Neural cell (in vitro differentiated cells): ENCODE results near the gene VAV2. TPM values are rescaled to one million over a fixed set of nuclear protein-coding genes. Genes with fewer than 3 reads are reported as not detected.
A peak's percentile ranks its signal among the peaks of the same experiment; 100 is the strongest.

ENCODE experiments used
- H2AFZ ChIP-seq: fragments of 200-600, 300-800 bp; sonication (generic), shearing (Covaris generic); 2 replicates; pipeline ENCODE4 v1.6.0; 2014; ENCODE audit warnings: low read depth, mild to moderate bottlenecking, antibody characterized with exemption, low read length, moderate library complexity
- H3F3A ChIP-seq: fragments of 200-600 bp; shearing (Covaris generic); 2 replicates; pipeline ENCODE4 v1.6.1; 2016; ENCODE audit warnings: mild to moderate bottlenecking, moderate library complexity, mixed read lengths, antibody characterized with exemption, low read length; ENCODE audit not compliant: insufficient read depth, poor library complexity, severe bottlenecking
- H3K27ac ChIP-seq: fragments of 200-600, 300-800 bp; sonication (generic), shearing (Covaris generic); 2 replicates; pipeline ENCODE4 v1.5.1; 2014; ENCODE audit warnings: mild to moderate bottlenecking, low read length, moderate library complexity
- H3K27me3 ChIP-seq: fragments of 300-800, 200-600 bp; sonication (generic), shearing (Covaris generic); 2 replicates; pipeline ENCODE4 v1.6.0; 2014; ENCODE audit warnings: mild to moderate bottlenecking, low read depth, low read length, moderate library complexity; ENCODE audit not compliant: insufficient read depth
- H3K36me3 ChIP-seq: fragments of 300-800, 200-600 bp; sonication (generic), shearing (Covaris generic); 2 replicates; pipeline ENCODE4 v1.5.1; 2014; ENCODE audit warnings: mild to moderate bottlenecking, antibody characterized with exemption, low read length, moderate library complexity; ENCODE audit not compliant: insufficient read depth
- H3K4me2 ChIP-seq: fragments of 300-800, 200-600 bp; sonication (generic), shearing (Covaris generic); 2 replicates; pipeline ENCODE4 v1.6.0; 2014; ENCODE audit warnings: mild to moderate bottlenecking, low read length
- H3K4me3 ChIP-seq: fragments of 300-800, 200-600 bp; sonication (generic), shearing (Covaris generic); 2 replicates; pipeline ENCODE4 v1.5.1; 2014; ENCODE audit warnings: mild to moderate bottlenecking, low read length, moderate library complexity
- H3K79me2 ChIP-seq: fragments of 200-600 bp; shearing (Covaris generic); replicated peaks from 2 replicates; pipeline ENCODE4 v1.6.0; 2014; ENCODE audit warnings: mild to moderate bottlenecking, low read length, moderate library complexity; ENCODE audit not compliant: insufficient read depth
- H3K9ac ChIP-seq: fragments of 300-800, 200-600 bp; sonication (generic), shearing (Covaris generic); 2 replicates; pipeline ENCODE4 v1.6.1; 2016; ENCODE audit warnings: mild to moderate bottlenecking, low read length, mixed read lengths
- H3K9me2 ChIP-seq: fragments of 200-600 bp; shearing (Covaris generic); 2 replicates; pipeline ENCODE4 v1.6.1; 2016; ENCODE audit warnings: mild to moderate bottlenecking, low read length, mixed read lengths; ENCODE audit not compliant: insufficient read depth
- H3K9me3 ChIP-seq: fragments of 200-600, 300-800 bp; sonication (generic), shearing (Covaris generic); 2 replicates; pipeline ENCODE4 v1.6.1; 2016; ENCODE audit warnings: mild to moderate bottlenecking, mixed run types, low read length, moderate library complexity, mixed read lengths
- H4K20me1 ChIP-seq: fragments of 200-600 bp; shearing (Covaris generic); 2 replicates; pipeline ENCODE4 v1.6.1; 2016; ENCODE audit warnings: mild to moderate bottlenecking, mixed run types; ENCODE audit not compliant: insufficient read depth
- CTCF ChIP-seq: fragments of 450-650 bp; IDR thresholded peaks from 2 replicates; pipeline ENCODE4 v1.5.1; 2014; ENCODE audit warnings: antibody characterized with exemption, mild to moderate bottlenecking, moderate library complexity; ENCODE audit not compliant: poor library complexity, severe bottlenecking
- EP300 ChIP-seq: fragments of 450-650 bp; conservative IDR thresholded peaks from 2 replicates; pipeline ENCODE4 v1.6.1; 2014; ENCODE audit warnings: antibody characterized with exemption, mild to moderate bottlenecking, moderate library complexity; ENCODE audit not compliant: poor library complexity, severe bottlenecking
- EZH2 ChIP-seq: fragments of 200-600, 300-800 bp; shearing (Covaris generic), sonication (generic); IDR thresholded peaks from 2 replicates; pipeline ENCODE4 v1.6.1; 2014; ENCODE audit warnings: antibody characterized with exemption, low read length, borderline replicate concordance, mild to moderate bottlenecking; ENCODE audit not compliant: insufficient read depth, poor library complexity, severe bottlenecking
- MXI1 ChIP-seq: fragments of 450-650 bp; conservative IDR thresholded peaks from 2 replicates; pipeline ENCODE4 v1.6.1; 2014; ENCODE audit warnings: antibody characterized with exemption, mild to moderate bottlenecking; ENCODE audit not compliant: poor library complexity, severe bottlenecking
- POLR2AphosphoS5 ChIP-seq: IDR thresholded peaks from 2 replicates; pipeline ENCODE4 v1.6.1; 2012
- RAD21 ChIP-seq: fragments of 450-650 bp; conservative IDR thresholded peaks from 2 replicates; pipeline ENCODE4 v1.6.1; 2014; ENCODE audit warnings: antibody characterized with exemption, mild to moderate bottlenecking, moderate library complexity
- REST ChIP-seq: IDR thresholded peaks from 2 replicates; pipeline ENCODE4 v1.6.1; 2012; ENCODE audit warnings: borderline replicate concordance
- SMC3 ChIP-seq: fragments of 450-650 bp; conservative IDR thresholded peaks from 2 replicates; pipeline ENCODE4 v1.6.1; 2014; ENCODE audit warnings: antibody characterized with exemption, mild to moderate bottlenecking, moderate library complexity; ENCODE audit not compliant: poor library complexity
- TAF1 ChIP-seq: IDR thresholded peaks from 2 replicates; pipeline ENCODE4 v1.6.1; 2012; ENCODE audit warnings: low read depth
- polyA plus RNA-seq: library from polyadenylated mRNA; depleted of rRNA; stranded (reverse); fragments of >200 nt; gene quantifications from 2 replicates; pipeline ENCODE4 v1.2.3, GENCODE V29; 2014

VAV2 gene
- polyA plus RNA-seq, 1 donor from 2014 or later: 35.2 TPM

- H3K27ac ChIP-seq: no peak overlapping the region
- no peak overlapping the region for H3K9ac ChIP-seq
- H3K9me2 ChIP-seq: no peaks in the 10 kb centered on the region
- no peaks in the 10 kb centered on the region for H3K79me2 ChIP-seq
- no peaks in the 10 kb centered on the region for H3F3A ChIP-seq
- H3K4me3 ChIP-seq: no peak overlapping the region
- no peak overlapping the region for H2AFZ ChIP-seq
- H3K27me3 ChIP-seq: no peaks in the 10 kb centered on the region
- H4K20me1 ChIP-seq: no peaks in the 10 kb centered on the region
- no peak for TF ChIP-seq MXI1
- no peak for TF ChIP-seq EZH2
- no peak for TF ChIP-seq TAF1
- no peak for TF ChIP-seq EP300
- TF ChIP-seq POLR2AphosphoS5: no peak
- no peak overlapping the region for H3K4me2 ChIP-seq
- H3K9me3 ChIP-seq: no peaks in the 10 kb centered on the region
- H3K36me3 ChIP-seq: no peaks in the 10 kb centered on the region
Observed at GRCh38 chr9:133932181-133932580, 59.9 kb downstream of the VAV2 start.

GRCh38 chr9:133930682-133931485, 61.2 kb downstream of the VAV2 start:
- no peaks in the 10 kb centered on the region for H3K27me3 ChIP-seq
- H3F3A ChIP-seq: no peaks in the 10 kb centered on the region
- H3K9ac ChIP-seq: peak overlapping the region; percentile 26

More at GRCh38 chr9:133930682-133931485, 61.2 kb downstream of the VAV2 start:
- H2AFZ ChIP-seq: no peak overlapping the region
- H3K36me3 ChIP-seq: no peaks in the 10 kb centered on the region
- no peaks in the 10 kb centered on the region for H4K20me1 ChIP-seq
- peaks cover 7% of the 10 kb centered on the region for H3K79me2 ChIP-seq
- no peaks in the 10 kb centered on the region for H3K9me2 ChIP-seq
- peak overlapping the region; percentile 10 for H3K4me2 ChIP-seq
- no peak overlapping the region for H3K4me3 ChIP-seq
- no peak overlapping the region for H3K27ac ChIP-seq
- H3K9me3 ChIP-seq: no peaks in the 10 kb centered on the region
- TF ChIP-seq MXI1: no peak
- TF ChIP-seq TAF1: no peak
- no peak for TF ChIP-seq POLR2AphosphoS5
- TF ChIP-seq REST: no peak
- no peak for TF ChIP-seq RAD21
- no peak for TF ChIP-seq EZH2
- no peak for TF ChIP-seq SMC3
- TF ChIP-seq CTCF: no peak
- TF ChIP-seq EP300: no peak
